GM12873 (cell line): ENCODE data around the gene JAZF1.

ENCODE experiments used
- CTCF ChIP-seq: IDR thresholded peaks from 2 replicates; pipeline ENCODE4 v1.5.1; 2012; ENCODE audit warnings: low read depth, mild to moderate bottlenecking, moderate library complexity, low read length, control low read depth; ENCODE audit not compliant: insufficient read depth; ENCODE audit errors: missing control alignments

The JAZF1 gene

GRCh38 chr7:28008171-28008570 lies 172.4 kb downstream of the JAZF1 start:
- no peak for TF ChIP-seq CTCF

- no peak for TF ChIP-seq CTCF
Observed at GRCh38 chr7:28006491-28006890, 174.1 kb downstream of the JAZF1 start.

GRCh38 chr7:28005847-28006231 lies 174.8 kb downstream of the JAZF1 start:
- TF ChIP-seq CTCF = no peak

- no peak for TF ChIP-seq CTCF
Observed at GRCh38 chr7:28005075-28005846, 175.3 kb downstream of the JAZF1 start.

- TF ChIP-seq CTCF = no peak
Observed at GRCh38 chr7:28003408-28003807, 177.2 kb downstream of the JAZF1 start.

- TF ChIP-seq CTCF = no peak
Observed at GRCh38 chr7:28002638-28003037, 178.0 kb downstream of the JAZF1 start.

GRCh38 chr7:28001896-28002295 lies 178.7 kb downstream of the JAZF1 start:
- no peak for TF ChIP-seq CTCF
